ENCODE results near the gene HKDC1. TPM values are rescaled to one million over a fixed set of nuclear protein-coding genes. Genes with fewer than 3 reads are reported as not detected.
A peak's percentile ranks its signal among the peaks of the same experiment; 100 is the strongest.

Gene HKDC1
- polyA plus RNA-seq, 2 of the 4 experiments (the other 2 are of a cell fraction): 32.5 to 32.8 TPM

DNA sequence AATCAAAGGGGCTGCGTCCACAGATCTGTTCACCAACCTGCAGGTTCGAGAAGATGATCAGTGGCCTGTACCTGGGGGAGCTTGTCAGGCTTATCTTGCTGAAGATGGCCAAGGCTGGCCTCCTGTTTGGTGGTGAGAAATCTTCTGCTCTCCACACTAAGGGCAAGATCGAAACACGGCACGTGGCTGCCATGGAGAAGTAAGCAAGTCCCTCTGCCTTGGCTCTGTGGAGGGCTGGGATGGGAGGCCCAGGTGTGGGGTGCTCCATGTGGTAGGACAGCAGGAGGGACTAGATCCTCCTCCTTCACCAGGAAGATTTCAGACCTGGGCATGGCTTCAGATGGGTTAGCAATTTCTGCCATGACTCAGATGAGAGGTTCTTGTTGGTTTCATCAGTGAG, 25.9 kb downstream of the HKDC1 start:
- Histone ChIP-seq H3K27ac (no peak overlapping the region), H3K4me1 (no peaks in the 10 kb centered on the region), H3K9me3 (no peaks in the 10 kb centered on the region), H3K4me2 (no peak overlapping the region), H3K4me3 (no peak overlapping the region)
- CTCF ChIA-PET: interaction anchor here (1.2 to 21.3 kb wide), 3 partner anchors 17 to 193 kb away, joined by 4 to 424 read pairs (median 5); no protein-coding TSS in a partner anchor
- peak in 1 of 2 experiments; percentile 41; a peak in 1 of 6 replicates for ATAC-seq
- POLR2A ChIA-PET: no interaction called here
- 91% methylated on average over 4 of the region's 5 CpGs for WGBS (ENCODE audit: missing lambda C conversion rate)
- FAIRE-seq: no peak
- DNase-seq (ENCODE audit: low read depth in 1 of 2, low spot score in 1 of 2): no peak
- TF ChIP-seq, protein P1, sequence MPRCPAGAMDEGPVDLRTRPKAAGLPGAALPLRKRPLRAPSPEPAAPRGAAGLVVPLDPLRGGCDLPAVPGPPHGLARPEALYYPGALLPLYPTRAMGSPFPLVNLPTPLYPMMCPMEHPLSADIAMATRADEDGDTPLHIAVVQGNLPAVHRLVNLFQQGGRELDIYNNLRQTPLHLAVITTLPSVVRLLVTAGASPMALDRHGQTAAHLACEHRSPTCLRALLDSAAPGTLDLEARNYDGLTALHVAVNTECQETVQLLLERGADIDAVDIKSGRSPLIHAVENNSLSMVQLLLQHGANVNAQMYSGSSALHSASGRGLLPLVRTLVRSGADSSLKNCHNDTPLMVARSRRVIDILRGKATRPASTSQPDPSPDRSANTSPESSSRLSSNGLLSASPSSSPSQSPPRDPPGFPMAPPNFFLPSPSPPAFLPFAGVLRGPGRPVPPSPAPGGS (IDR thresholded peaks at IDR 0.05): no peak
- no peak for TF ChIP-seq JUN (IDR thresholded peaks at IDR 0.05)
- no peak for TF ChIP-seq POLR2A (IDR thresholded peaks at IDR 0.05; ENCODE audit: low read length)
- TF ChIP-seq TP53 (CRISPR knock-in tag; IDR thresholded peaks at IDR 0.05): no peak
- TF ChIP-seq RARB (CRISPR knock-in tag; IDR thresholded peaks at IDR 0.05): no peak
- no peak for TF ChIP-seq GATA3 (IDR thresholded peaks at IDR 0.05; ENCODE audit: borderline replicate concordance)
- no peak for TF ChIP-seq CEBPB (IDR thresholded peaks at IDR 0.05)
- no peak for TF ChIP-seq SMC3 (IDR thresholded peaks at IDR 0.05)
- no peak for TF ChIP-seq RNF2 (IDR thresholded peaks at IDR 0.05; ENCODE audit: borderline replicate concordance, low read depth)

DNA sequence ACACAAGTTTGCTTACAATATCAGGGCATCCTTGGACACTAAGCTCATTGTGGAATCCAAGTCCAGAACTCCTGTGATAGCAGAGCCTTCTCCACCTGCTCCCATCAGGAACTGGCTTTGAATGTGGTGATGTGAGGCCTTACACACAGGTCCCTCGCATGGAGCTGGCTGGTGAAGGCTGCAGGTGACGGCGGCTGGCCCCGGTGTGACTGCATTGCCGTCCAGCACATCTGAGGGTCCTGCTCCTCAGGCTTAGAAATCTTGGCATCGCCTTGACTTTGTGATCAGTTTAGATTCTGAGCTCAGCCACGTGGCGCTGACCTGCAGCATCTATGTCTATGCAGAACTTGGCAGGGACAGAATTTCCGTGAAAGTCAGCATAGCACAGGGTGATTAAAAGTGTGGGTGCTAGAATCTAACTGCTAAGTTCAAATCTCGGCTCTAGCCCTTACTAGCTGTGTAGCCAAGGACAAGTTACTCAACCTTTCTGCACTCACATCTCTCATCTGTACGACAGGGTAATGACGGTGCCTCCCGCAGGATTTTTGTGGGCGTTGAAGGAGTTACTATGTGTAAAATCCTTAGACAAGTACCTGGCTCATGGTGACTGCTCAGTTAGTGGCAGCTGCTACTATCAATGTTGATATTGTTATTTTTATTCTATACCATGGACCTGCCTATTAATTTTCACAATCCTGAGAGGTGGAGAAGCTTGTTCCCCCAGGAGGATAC, 26.6 kb downstream of the HKDC1 start:
- FAIRE-seq (no peak), ATAC-seq (no peak), DNase-seq (ENCODE audit: low read depth in 1 of 2, low spot score in 1 of 2) (no peak)
- 90% methylated on average over 12 of the region's 14 CpGs for WGBS (ENCODE audit: missing lambda C conversion rate)
- no peaks in the 10 kb centered on the region for H3K9me3 ChIP-seq
- H3K27ac ChIP-seq: no peak overlapping the region
- no peaks in the 10 kb centered on the region for H3K4me1 ChIP-seq
- H3K4me3 ChIP-seq: no peak overlapping the region
- no peak overlapping the region for H3K4me2 ChIP-seq
- TF ChIP-seq, protein P2, sequence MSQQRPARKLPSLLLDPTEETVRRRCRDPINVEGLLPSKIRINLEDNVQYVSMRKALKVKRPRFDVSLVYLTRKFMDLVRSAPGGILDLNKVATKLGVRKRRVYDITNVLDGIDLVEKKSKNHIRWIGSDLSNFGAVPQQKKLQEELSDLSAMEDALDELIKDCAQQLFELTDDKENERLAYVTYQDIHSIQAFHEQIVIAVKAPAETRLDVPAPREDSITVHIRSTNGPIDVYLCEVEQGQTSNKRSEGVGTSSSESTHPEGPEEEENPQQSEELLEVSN (IDR thresholded peaks at IDR 0.05; ENCODE audit: borderline replicate concordance, low read depth): no peak
- TF ChIP-seq JUNB (IDR thresholded peaks at IDR 0.05) (no peak), BHLHE40 (IDR thresholded peaks at IDR 0.05; ENCODE audit: low read depth, low read length) (no peak), TP53 (CRISPR knock-in tag; IDR thresholded peaks at IDR 0.05) (no peak), RARB (CRISPR knock-in tag; IDR thresholded peaks at IDR 0.05) (no peak), FOXS1 (CRISPR knock-in tag; IDR thresholded peaks at IDR 0.05) (no peak), CEBPB (IDR thresholded peaks at IDR 0.05) (no peak), ESRRA (IDR thresholded peaks at IDR 0.05; ENCODE audit: borderline replicate concordance, low read length) (no peak), RFX5 (IDR thresholded peaks at IDR 0.05) (no peak), SREBF2 (IDR thresholded peaks at IDR 0.05) (no peak)
- TF ChIP-seq, protein P1 (IDR thresholded peaks at IDR 0.05): no peak
- ChIA-PET POLR2A (no interaction called here), CTCF (interaction anchor here (1.2 to 21.3 kb wide), 5 partner anchors 9 to 192 kb away, joined by 3 to 424 read pairs (median 5); no protein-coding TSS in a partner anchor)

DNA sequence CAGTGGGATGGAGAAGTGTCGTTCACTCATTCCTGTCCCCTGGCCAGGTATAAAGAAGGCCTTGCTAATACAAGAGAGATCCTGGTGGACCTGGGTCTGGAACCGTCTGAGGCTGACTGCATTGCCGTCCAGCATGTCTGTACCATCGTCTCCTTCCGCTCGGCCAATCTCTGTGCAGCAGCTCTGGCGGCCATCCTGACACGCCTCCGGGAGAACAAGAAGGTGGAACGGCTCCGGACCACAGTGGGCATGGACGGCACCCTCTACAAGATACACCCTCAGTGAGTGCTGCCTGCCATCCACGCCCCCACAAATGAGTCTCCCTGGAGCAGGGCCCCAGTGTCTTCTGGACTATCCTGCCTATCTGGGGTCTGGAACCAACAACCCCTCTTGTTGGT, 27.2 kb downstream of the HKDC1 start:
- Histone ChIP-seq H3K4me2 (no peak overlapping the region), H3K27ac (no peak overlapping the region), H3K4me1 (no peaks in the 10 kb centered on the region), H3K9me3 (no peaks in the 10 kb centered on the region), H3K4me3 (no peak overlapping the region)
- ChIA-PET CTCF (interaction anchor here (1.2 to 21.3 kb wide), 4 partner anchors 9 to 151 kb away, joined by 3 to 424 read pairs (median 6); no protein-coding TSS in a partner anchor), POLR2A (no interaction called here)
- no peak for FAIRE-seq
- no peak for DNase-seq (ENCODE audit: low read depth in 1 of 2, low spot score in 1 of 2)
- no peak for ATAC-seq
- WGBS (ENCODE audit: missing lambda C conversion rate): 99% methylated on average over 11 of the region's 13 CpGs
- TF ChIP-seq, protein P3, sequence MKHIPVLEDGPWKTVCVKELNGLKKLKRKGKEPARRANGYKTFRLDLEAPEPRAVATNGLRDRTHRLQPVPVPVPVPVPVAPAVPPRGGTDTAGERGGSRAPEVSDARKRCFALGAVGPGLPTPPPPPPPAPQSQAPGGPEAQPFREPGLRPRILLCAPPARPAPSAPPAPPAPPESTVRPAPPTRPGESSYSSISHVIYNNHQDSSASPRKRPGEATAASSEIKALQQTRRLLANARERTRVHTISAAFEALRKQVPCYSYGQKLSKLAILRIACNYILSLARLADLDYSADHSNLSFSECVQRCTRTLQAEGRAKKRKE (CRISPR knock-in tag; IDR thresholded peaks at IDR 0.05; ENCODE audit: low read depth): no peak
- no peak for TF ChIP-seq HOXA7 (CRISPR knock-in tag; IDR thresholded peaks at IDR 0.05)
- no peak for TF ChIP-seq GATA3 (IDR thresholded peaks at IDR 0.05; ENCODE audit: borderline replicate concordance)
- no peak for TF ChIP-seq SMC3 (IDR thresholded peaks at IDR 0.05)
- TF ChIP-seq ZSCAN20 (CRISPR knock-in tag; IDR thresholded peaks at IDR 0.05): no peak
- no peak for TF ChIP-seq HOXB13 (CRISPR knock-in tag; IDR thresholded peaks at IDR 0.05; ENCODE audit: low read depth)
- no peak for TF ChIP-seq RNF2 (IDR thresholded peaks at IDR 0.05; ENCODE audit: borderline replicate concordance, low read depth)
- TF ChIP-seq, protein P4, sequence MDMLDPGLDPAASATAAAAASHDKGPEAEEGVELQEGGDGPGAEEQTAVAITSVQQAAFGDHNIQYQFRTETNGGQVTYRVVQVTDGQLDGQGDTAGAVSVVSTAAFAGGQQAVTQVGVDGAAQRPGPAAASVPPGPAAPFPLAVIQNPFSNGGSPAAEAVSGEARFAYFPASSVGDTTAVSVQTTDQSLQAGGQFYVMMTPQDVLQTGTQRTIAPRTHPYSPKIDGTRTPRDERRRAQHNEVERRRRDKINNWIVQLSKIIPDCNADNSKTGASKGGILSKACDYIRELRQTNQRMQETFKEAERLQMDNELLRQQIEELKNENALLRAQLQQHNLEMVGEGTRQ (IDR thresholded peaks at IDR 0.05): no peak
- TF ChIP-seq NFE2L2 (conservative IDR thresholded peaks at IDR 0.05; ENCODE audit: low read length): no peak
- TF ChIP-seq, protein P5, sequence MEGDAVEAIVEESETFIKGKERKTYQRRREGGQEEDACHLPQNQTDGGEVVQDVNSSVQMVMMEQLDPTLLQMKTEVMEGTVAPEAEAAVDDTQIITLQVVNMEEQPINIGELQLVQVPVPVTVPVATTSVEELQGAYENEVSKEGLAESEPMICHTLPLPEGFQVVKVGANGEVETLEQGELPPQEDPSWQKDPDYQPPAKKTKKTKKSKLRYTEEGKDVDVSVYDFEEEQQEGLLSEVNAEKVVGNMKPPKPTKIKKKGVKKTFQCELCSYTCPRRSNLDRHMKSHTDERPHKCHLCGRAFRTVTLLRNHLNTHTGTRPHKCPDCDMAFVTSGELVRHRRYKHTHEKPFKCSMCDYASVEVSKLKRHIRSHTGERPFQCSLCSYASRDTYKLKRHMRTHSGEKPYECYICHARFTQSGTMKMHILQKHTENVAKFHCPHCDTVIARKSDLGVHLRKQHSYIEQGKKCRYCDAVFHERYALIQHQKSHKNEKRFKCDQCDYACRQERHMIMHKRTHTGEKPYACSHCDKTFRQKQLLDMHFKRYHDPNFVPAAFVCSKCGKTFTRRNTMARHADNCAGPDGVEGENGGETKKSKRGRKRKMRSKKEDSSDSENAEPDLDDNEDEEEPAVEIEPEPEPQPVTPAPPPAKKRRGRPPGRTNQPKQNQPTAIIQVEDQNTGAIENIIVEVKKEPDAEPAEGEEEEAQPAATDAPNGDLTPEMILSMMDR (IDR thresholded peaks at IDR 0.05): no peak
- no peak for TF ChIP-seq KDM5A (IDR thresholded peaks at IDR 0.05)
- TF ChIP-seq FOXS1 (CRISPR knock-in tag; IDR thresholded peaks at IDR 0.05): no peak
- TF ChIP-seq ZFP36 (IDR thresholded peaks at IDR 0.05; ENCODE audit: borderline replicate concordance, partially characterized antibody): no peak
- TF ChIP-seq HOXB5 (CRISPR knock-in tag; IDR thresholded peaks at IDR 0.05): no peak
- no peak for TF ChIP-seq RCOR1 (IDR thresholded peaks at IDR 0.05; ENCODE audit: low read depth, low read length)
